NCI-H345 treated with DMSO at 0.1 percent for 48 hours (cell line): ENCODE data around the gene TAF15.

Experiments
- DNase-seq: peaks from one replicate; lab custom pipeline; 2025; ENCODE audit not compliant: unreplicated experiment; lab: John Stamatoyannopoulos, UW

TAF15 gene

GRCh38 chr17:35817196-35817595 lies 7.9 kb downstream of the TAF15 start:
- DNase-seq = no peak

- no peak for DNase-seq
Measured at GRCh38 chr17:35819455-35819854, 10.2 kb downstream of the TAF15 start.

GRCh38 chr17:35821308-35821707 lies 12.0 kb downstream of the TAF15 start:
- no peak for DNase-seq

- DNase-seq = no peak
Measured at GRCh38 chr17:35825206-35825605, 15.9 kb downstream of the TAF15 start.

- no peak for DNase-seq
Measured at GRCh38 chr17:35841101-35841500, 31.8 kb downstream of the TAF15 start.

- DNase-seq = no peak
Measured at GRCh38 chr17:35841505-35841904, 32.2 kb downstream of the TAF15 start.

GRCh38 chr17:35842239-35842638 lies 33.0 kb downstream of the TAF15 start:
- DNase-seq = no peak

GRCh38 chr17:35843698-35844097 lies 34.4 kb downstream of the TAF15 start:
- no peak for DNase-seq

GRCh38 chr17:35844547-35844946 lies 35.3 kb downstream of the TAF15 start:
- no peak for DNase-seq

- no peak for DNase-seq
Measured at GRCh38 chr17:35846055-35846809, 36.9 kb downstream of the TAF15 start.

GRCh38 chr17:35847006-35847405 lies 37.7 kb downstream of the TAF15 start:
- DNase-seq = no peak

- no peak for DNase-seq
Measured at GRCh38 chr17:35847633-35848373, 38.5 kb downstream of the TAF15 start.

GRCh38 chr17:35849469-35850348 lies 40.4 kb downstream of the TAF15 start:
- DNase-seq = peak; percentile 40

- DNase-seq = no peak
Measured at GRCh38 chr17:35855965-35856364, 46.7 kb downstream of the TAF15 start.

- no peak for DNase-seq
Measured at GRCh38 chr17:35856603-35857002, 47.3 kb downstream of the TAF15 start.

GRCh38 chr17:35864853-35865252 lies 55.6 kb downstream of the TAF15 start:
- DNase-seq = no peak

GRCh38 chr17:35865412-35866340 lies 56.4 kb downstream of the TAF15 start:
- DNase-seq = no peak

- DNase-seq = no peak
Measured at GRCh38 chr17:35866341-35866950, 57.2 kb downstream of the TAF15 start.

- DNase-seq = no peak
Measured at GRCh38 chr17:35867574-35867973, 58.3 kb downstream of the TAF15 start.

GRCh38 chr17:35868737-35869136 lies 59.5 kb downstream of the TAF15 start, which contains the start of gene HEATR9:
Gene HEATR9, minus strand, starts transcription at chr17:35868891. Its CDS starts 149 bp downstream, at chr17:35868742.
- DNase-seq = no peak
